ENCODE measurements around the gene PCSK9.

Gene PCSK9

GRCh38 chr1:55079651-55080050 is 40.3 kb downstream of the PCSK9 start:
- H3K9me2 ChIP-seq (ENCODE audit: low read depth, low read length): no peaks in the 10 kb centered on the region
- H3K27me3 ChIP-seq (ENCODE audit: insufficient read depth, low read length): no peaks in the 10 kb centered on the region
- H3K4me2 ChIP-seq (ENCODE audit: low read length): no peak overlapping the region
- no peak overlapping the region for H3K9ac ChIP-seq (ENCODE audit: low read length)
- H3K4me1 ChIP-seq (ENCODE audit: insufficient read depth, low read length, severe bottlenecking): no peaks in the 10 kb centered on the region
- no peaks in the 10 kb centered on the region for H3K9me3 ChIP-seq (ENCODE audit: low read length)
- no peak overlapping the region for H3K4me3 ChIP-seq (ENCODE audit: low read depth, low read length, poor library complexity, severe bottlenecking)
- H3K79me2 ChIP-seq (ENCODE audit: insufficient read depth, low read length): no peaks in the 10 kb centered on the region
- peaks cover 81% of the 10 kb centered on the region for H3K36me3 ChIP-seq (ENCODE audit: insufficient read depth, low read length)
- H3K27ac ChIP-seq (ENCODE audit: low read depth, low read length, poor library complexity, severe bottlenecking): no peak overlapping the region
- H4K20me1 ChIP-seq (ENCODE audit: insufficient read depth, low read length): no peaks in the 10 kb centered on the region
- no peaks in the 10 kb centered on the region for H3F3A ChIP-seq (ENCODE audit: insufficient read depth, low read length)
- TF ChIP-seq CTCF (IDR thresholded peaks at IDR 0.05; ENCODE audit: low read length) (no peak), EZH2 (IDR thresholded peaks at IDR 0.05; ENCODE audit: borderline replicate concordance, low read length) (no peak)
- no peak overlapping the region for H2AFZ ChIP-seq (ENCODE audit: low read length)

GRCh38 chr1:55081188-55081904 is 42.0 kb downstream of the PCSK9 start:
- H3F3A ChIP-seq (ENCODE audit: insufficient read depth, low read length): no peaks in the 10 kb centered on the region
- H3K27me3 ChIP-seq (ENCODE audit: insufficient read depth, low read length): no peaks in the 10 kb centered on the region
- H3K79me2 ChIP-seq (ENCODE audit: insufficient read depth, low read length): no peaks in the 10 kb centered on the region
- H4K20me1 ChIP-seq (ENCODE audit: insufficient read depth, low read length): no peaks in the 10 kb centered on the region
- H3K9me3 ChIP-seq (ENCODE audit: low read length): no peaks in the 10 kb centered on the region
- H3K4me3 ChIP-seq (ENCODE audit: low read depth, low read length, poor library complexity, severe bottlenecking): no peak overlapping the region
- no peak overlapping the region for H3K27ac ChIP-seq (ENCODE audit: low read depth, low read length, poor library complexity, severe bottlenecking)
- TF ChIP-seq CTCF (IDR thresholded peaks at IDR 0.05; ENCODE audit: low read length) (no peak), EZH2 (IDR thresholded peaks at IDR 0.05; ENCODE audit: borderline replicate concordance, low read length) (no peak)
- H3K4me2 ChIP-seq (ENCODE audit: low read length): no peak overlapping the region
- no peaks in the 10 kb centered on the region for H3K9me2 ChIP-seq (ENCODE audit: low read depth, low read length)
- no peaks in the 10 kb centered on the region for H3K4me1 ChIP-seq (ENCODE audit: insufficient read depth, low read length, severe bottlenecking)
- peaks cover 90% of the 10 kb centered on the region for H3K36me3 ChIP-seq (ENCODE audit: insufficient read depth, low read length)
- H2AFZ ChIP-seq (ENCODE audit: low read length): no peak overlapping the region
- H3K9ac ChIP-seq (ENCODE audit: low read length): no peak overlapping the region

- Histone ChIP-seq H3K27me3 (ENCODE audit: insufficient read depth, low read length) (no peaks in the 10 kb centered on the region), H4K20me1 (ENCODE audit: insufficient read depth, low read length) (no peaks in the 10 kb centered on the region), H3K9me3 (ENCODE audit: low read length) (no peaks in the 10 kb centered on the region), H3K4me3 (ENCODE audit: low read depth, low read length, poor library complexity, severe bottlenecking) (no peak overlapping the region), H3K9me2 (ENCODE audit: low read depth, low read length) (no peaks in the 10 kb centered on the region), H3F3A (ENCODE audit: insufficient read depth, low read length) (no peaks in the 10 kb centered on the region), H3K79me2 (ENCODE audit: insufficient read depth, low read length) (no peaks in the 10 kb centered on the region), H2AFZ (ENCODE audit: low read length) (no peak overlapping the region), H3K36me3 (ENCODE audit: insufficient read depth, low read length) (peaks cover 87% of the 10 kb centered on the region), H3K9ac (ENCODE audit: low read length) (no peak overlapping the region), H3K27ac (ENCODE audit: low read depth, low read length, poor library complexity, severe bottlenecking) (no peak overlapping the region), H3K4me1 (ENCODE audit: insufficient read depth, low read length, severe bottlenecking) (no peaks in the 10 kb centered on the region), H3K4me2 (ENCODE audit: low read length) (no peak overlapping the region)
- TF ChIP-seq CTCF (IDR thresholded peaks at IDR 0.05; ENCODE audit: low read length) (no peak), EZH2 (IDR thresholded peaks at IDR 0.05; ENCODE audit: borderline replicate concordance, low read length) (no peak)
Observed at GRCh38 chr1:55081905-55082296, 42.6 kb downstream of the PCSK9 start.

Data from OCI-LY1 (cell line).